Mesodermal cell (in vitro differentiated cells): ENCODE results near the gene MPZL1.

Experiments used
- H3K27ac ChIP-seq: 2 replicates; pipeline ENCODE4 v1.7.0; 2013; ENCODE audit warnings: mild to moderate bottlenecking, low read depth, low read length, moderate library complexity; ENCODE audit not compliant: severe bottlenecking
- H3K36me3 ChIP-seq: 2 replicates; pipeline ENCODE4 v1.7.1; 2013; ENCODE audit warnings: mild to moderate bottlenecking, low read length, moderate library complexity; ENCODE audit not compliant: control insufficient read depth, insufficient read depth
- H3K4me1 ChIP-seq: one replicate; pipeline ENCODE4 v1.7.1; 2013; ENCODE audit warnings: mild to moderate bottlenecking, low read length; ENCODE audit not compliant: insufficient read depth, control insufficient read depth, poor library complexity, severe bottlenecking
- H3K4me3 ChIP-seq: 2 replicates; pipeline ENCODE4 v1.7.0; 2013; ENCODE audit warnings: low read length, control low read depth, mild to moderate bottlenecking; ENCODE audit not compliant: insufficient read depth, poor library complexity, severe bottlenecking; ENCODE audit errors: extremely low read depth
- H3K9me3 ChIP-seq: 2 replicates; pipeline ENCODE4 v1.7.1; 2013; ENCODE audit warnings: mild to moderate bottlenecking, low read length, moderate library complexity; ENCODE audit not compliant: control insufficient read depth
- WGBS, 2 experiments: methylation state at CpG; one replicate each; pipeline ENCODE4 v1.1.5; 2013; ENCODE audit warnings: missing lambda C conversion rate in 2 of 2; ENCODE audit not compliant: insufficient coverage in 2 of 2; 5-methylcytosine and 5-hydroxymethylcytosine counted together

The MPZL1 gene

GRCh38 chr1:167695147-167695546 lies 26.6 kb upstream of the MPZL1 start:
- WGBS, 2 experiments = 50 to 72% methylated on average over 2 of the region's 2 CpGs
- no peaks in the 10 kb centered on the region for H3K4me1 ChIP-seq
- no peak overlapping the region for H3K4me3 ChIP-seq
- H3K27ac ChIP-seq = no peak overlapping the region
- H3K36me3 ChIP-seq = peaks cover 61% of the 10 kb centered on the region
- H3K9me3 ChIP-seq = no peaks in the 10 kb centered on the region

DNA sequence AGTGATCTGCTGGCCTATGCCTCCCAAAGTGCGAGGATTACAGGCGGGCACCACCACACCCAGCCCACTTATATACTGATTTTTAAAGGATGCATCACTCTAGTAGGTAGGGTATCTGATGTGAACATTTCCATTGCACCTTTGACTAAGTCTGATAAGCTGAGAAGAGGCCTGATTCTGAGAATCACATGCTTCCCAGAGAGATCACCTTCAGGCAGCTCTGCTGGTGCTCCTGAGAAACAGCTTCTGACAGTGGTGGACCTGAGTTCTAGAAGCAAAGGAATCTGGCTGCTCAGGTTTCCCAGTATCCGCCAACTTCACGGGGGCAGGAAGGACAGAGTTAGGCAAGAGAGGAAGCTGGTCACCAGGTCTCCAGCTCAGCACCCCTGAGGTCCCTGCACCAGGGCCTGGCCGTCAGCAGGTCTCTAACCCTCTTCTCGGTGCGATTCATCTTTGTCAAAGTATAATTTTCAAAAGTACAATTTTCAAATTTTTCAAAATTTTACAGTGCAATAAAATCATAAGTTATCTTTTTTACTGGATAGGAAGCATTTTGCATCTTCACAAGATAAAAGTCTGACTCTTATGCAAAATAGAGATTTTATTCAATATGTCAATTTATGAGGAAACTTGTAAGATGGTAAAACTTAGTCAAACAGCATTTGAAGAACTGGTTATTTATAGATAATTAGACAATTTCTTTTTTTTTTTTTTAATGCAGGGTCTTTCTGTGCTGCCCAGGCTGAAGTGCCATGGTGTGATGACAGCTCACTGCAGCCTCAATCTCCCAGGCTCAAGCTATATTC lies 25.8 kb upstream of the MPZL1 start:
- Histone ChIP-seq H3K27ac (no peak overlapping the region), H3K4me1 (peaks cover 4% of the 10 kb centered on the region), H3K36me3 (peaks cover 62% of the 10 kb centered on the region), H3K4me3 (no peak overlapping the region), H3K9me3 (no peaks in the 10 kb centered on the region)
- WGBS, 2 experiments = 79 to 92% methylated on average over 2 to 4 of the region's 7 CpGs

- whole genome bisulfite sequencing, 2 experiments = 75 to 80% methylated on average over 13 to 14 of the region's 14 CpGs
Observed at GRCh38 chr1:167697667-167698141, 24.1 kb upstream of the MPZL1 start.

DNA sequence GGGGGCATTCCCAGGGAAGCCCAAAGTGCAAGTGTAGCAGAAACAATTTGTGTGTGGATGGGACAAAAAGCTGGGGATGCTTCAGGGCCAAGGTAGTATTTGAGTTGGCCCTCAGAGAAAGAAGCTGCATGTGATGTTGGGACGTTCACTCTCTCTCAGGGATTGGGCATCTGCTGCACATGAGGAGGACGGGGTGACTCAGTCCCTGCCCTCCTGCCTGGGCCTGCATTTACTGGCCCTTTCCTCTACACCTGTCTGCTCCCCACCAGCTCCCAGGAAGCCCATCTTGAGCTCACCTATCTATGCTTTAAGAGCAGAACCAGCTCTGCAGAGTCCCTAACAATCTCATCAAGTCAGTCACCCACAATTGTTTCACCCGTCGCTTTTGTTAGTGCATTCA lies 23.5 kb upstream of the MPZL1 start:
- peaks cover 56% of the 10 kb centered on the region for H3K36me3 ChIP-seq
- no peaks in the 10 kb centered on the region for H3K9me3 ChIP-seq
- H3K4me1 ChIP-seq = peaks cover 5% of the 10 kb centered on the region
- no peak overlapping the region for H3K4me3 ChIP-seq
- 67 to 71% methylated on average over 2 to 3 of the region's 4 CpGs for WGBS, 2 experiments
- H3K27ac ChIP-seq = no peak overlapping the region

More at GRCh38 chr1:167697667-167698141, 24.1 kb upstream of the MPZL1 start:
- Histone ChIP-seq H3K36me3 (peaks cover 56% of the 10 kb centered on the region), H3K4me3 (no peak overlapping the region), H3K9me3 (no peaks in the 10 kb centered on the region), H3K4me1 (peaks cover 5% of the 10 kb centered on the region), H3K27ac (no peak overlapping the region)

GRCh38 chr1:167701510-167701909 lies 20.3 kb upstream of the MPZL1 start:
- Histone ChIP-seq H3K4me3 (no peak overlapping the region), H3K4me1 (peaks cover 22% of the 10 kb centered on the region), H3K36me3 (peaks cover 36% of the 10 kb centered on the region), H3K27ac (no peak overlapping the region), H3K9me3 (no peaks in the 10 kb centered on the region)
- 80 to 100% methylated on average over 1 of the region's 1 CpG for WGBS, 2 experiments

DNA sequence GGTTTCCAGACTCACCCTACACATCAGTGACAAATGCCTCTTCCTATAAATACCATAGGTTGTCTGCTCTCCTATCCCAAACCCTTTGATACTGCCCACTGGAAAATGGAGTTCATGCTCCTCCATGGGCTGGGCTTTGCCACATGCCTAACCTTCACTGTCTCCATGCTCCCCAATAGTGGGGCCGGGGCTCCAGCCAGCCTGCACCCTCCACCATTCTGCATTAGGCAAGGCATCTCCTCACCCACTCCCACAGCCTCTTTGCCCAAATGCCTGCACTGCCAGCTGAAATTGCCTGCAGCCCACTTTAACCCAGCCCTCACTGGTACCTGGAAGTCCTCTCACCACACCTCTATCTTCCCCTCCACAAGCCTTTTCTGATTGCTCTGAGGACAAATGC lies 18.2 kb upstream of the MPZL1 start:
- H3K4me3 ChIP-seq = no peak overlapping the region
- WGBS, 2 experiments = 83 to 88% methylated on average over 1 of the region's 1 CpG

DNA sequence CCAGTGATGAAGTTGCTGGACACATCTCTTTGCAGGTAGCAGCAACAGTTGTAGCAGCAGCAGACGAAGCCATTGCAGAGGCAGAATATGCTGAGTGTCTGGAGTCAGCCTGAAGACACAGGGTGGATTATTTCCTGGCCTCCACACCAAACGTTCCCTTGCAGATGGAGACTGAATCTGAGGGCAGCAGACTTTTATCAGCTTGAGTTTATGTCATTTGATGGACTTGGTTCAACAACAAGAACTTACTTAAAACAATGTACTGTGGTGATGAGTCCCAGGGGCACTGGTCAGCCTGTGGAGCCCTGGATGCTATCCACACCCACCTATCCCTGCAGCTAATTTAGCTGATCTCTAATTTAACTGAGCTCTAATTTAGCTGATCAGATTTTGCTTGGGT lies 17.1 kb upstream of the MPZL1 start:
- peaks cover 10% of the 10 kb centered on the region for H3K36me3 ChIP-seq
- H3K4me1 ChIP-seq = peaks cover 27% of the 10 kb centered on the region
- whole genome bisulfite sequencing, 2 experiments = 62 to 80% methylated on average over 2 of the region's 2 CpGs
- H3K27ac ChIP-seq = no peak overlapping the region
- H3K4me3 ChIP-seq = no peak overlapping the region
- no peaks in the 10 kb centered on the region for H3K9me3 ChIP-seq

More for the DNA sequence above, 18.2 kb upstream of the MPZL1 start:
- Histone ChIP-seq H3K36me3 (peaks cover 19% of the 10 kb centered on the region), H3K4me1 (peaks cover 27% of the 10 kb centered on the region), H3K27ac (no peak overlapping the region), H3K9me3 (no peaks in the 10 kb centered on the region)

GRCh38 chr1:167705250-167705649 lies 16.5 kb upstream of the MPZL1 start:
- Histone ChIP-seq H3K9me3 (no peaks in the 10 kb centered on the region), H3K36me3 (peaks cover 7% of the 10 kb centered on the region), H3K4me3 (no peak overlapping the region), H3K27ac (no peak overlapping the region), H3K4me1 (peaks cover 27% of the 10 kb centered on the region)
- 0 to 8% methylated on average over 1 to 2 of the region's 6 CpGs for WGBS, 2 experiments

GRCh38 chr1:167706363-167706762 lies 15.4 kb upstream of the MPZL1 start:
- Histone ChIP-seq H3K4me3 (no peak overlapping the region), H3K4me1 (peaks cover 22% of the 10 kb centered on the region), H3K27ac (no peak overlapping the region), H3K36me3 (peaks cover 3% of the 10 kb centered on the region), H3K9me3 (no peaks in the 10 kb centered on the region)
- WGBS, 2 experiments = 80 to 100% methylated on average over 1 of the region's 2 CpGs

DNA sequence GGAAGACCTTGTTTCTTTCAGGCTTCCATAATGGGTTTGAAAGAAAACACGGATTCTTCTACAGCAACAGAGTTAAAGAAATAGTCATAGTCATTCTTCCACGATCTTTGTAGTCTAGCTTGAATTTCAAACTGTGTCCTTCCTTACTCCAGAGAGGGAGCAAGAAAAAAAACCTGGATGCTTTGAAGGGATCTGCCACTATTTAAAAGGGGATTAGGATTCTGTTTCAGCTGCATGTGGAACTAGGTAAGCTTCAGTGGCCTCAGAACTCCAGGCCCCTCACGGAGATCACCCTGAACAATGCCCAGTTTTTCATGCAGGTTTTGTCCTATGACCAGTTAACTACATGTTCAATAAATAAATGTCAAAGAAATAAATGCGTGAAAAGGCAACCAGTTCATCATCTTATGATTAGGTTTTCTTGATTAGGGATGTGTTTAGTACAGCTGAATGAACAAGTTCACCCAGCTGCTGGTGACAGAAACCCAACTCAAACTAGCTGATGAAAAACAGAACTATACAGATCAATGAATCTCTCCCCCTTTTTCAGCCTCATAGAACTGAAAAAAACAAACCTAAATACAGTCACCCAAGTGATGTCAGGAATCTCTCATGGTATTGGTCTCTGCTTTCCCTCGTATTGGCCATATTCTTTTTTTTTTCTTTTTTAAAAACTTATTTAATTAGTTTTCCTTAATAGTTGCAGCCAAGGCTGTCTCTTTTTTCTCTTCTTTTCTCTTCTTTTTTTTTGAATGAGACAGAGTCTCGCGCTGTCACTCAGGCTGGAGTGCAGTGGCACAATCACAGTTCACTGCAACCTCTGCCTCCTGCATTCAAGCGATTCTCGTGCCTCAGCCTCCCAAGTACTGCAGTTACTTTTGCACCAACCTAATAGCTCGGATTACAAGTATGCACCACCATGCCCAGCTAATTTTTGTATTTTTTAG lies 14.6 kb upstream of the MPZL1 start:
- Histone ChIP-seq H3K4me1 (peaks cover 22% of the 10 kb centered on the region), H3K9me3 (no peaks in the 10 kb centered on the region), H3K27ac (no peak overlapping the region), H3K4me3 (no peak overlapping the region), H3K36me3 (peaks cover 3% of the 10 kb centered on the region)
- WGBS, 2 experiments = 75 to 77% methylated on average over 6 to 8 of the region's 10 CpGs
